Measurements from ENCODE around the gene CCDC85C.
A peak's percentile ranks its signal among the peaks of the same experiment; 100 is the strongest.

CCDC85C gene

GRCh38 chr14:99468836-99469592 lies 135.0 kb downstream of the CCDC85C start:
- Mint-ChIP-seq H3K27ac (peak overlapping the region; percentile 15), H3K4me1 (ENCODE audit: low read depth) (peaks cover 45% of the 10 kb centered on the region), H3K36me3 (ENCODE audit: low read depth) (peaks cover 27% of the 10 kb centered on the region), H3K9me3 (no peaks in the 10 kb centered on the region), H3K27me3 (no peaks in the 10 kb centered on the region), H3K4me3 (no peak overlapping the region)
- no peak for DNase-seq

GRCh38 chr14:99468081-99468480 lies 135.9 kb downstream of the CCDC85C start:
- H3K27ac Mint-ChIP-seq: peak overlapping the region; percentile 15
- H3K4me3 Mint-ChIP-seq: no peak overlapping the region
- peaks cover 37% of the 10 kb centered on the region for H3K4me1 Mint-ChIP-seq (ENCODE audit: low read depth)
- peaks cover 34% of the 10 kb centered on the region for H3K36me3 Mint-ChIP-seq (ENCODE audit: low read depth)
- H3K9me3 Mint-ChIP-seq: no peaks in the 10 kb centered on the region
- no peaks in the 10 kb centered on the region for H3K27me3 Mint-ChIP-seq
- no peak for DNase-seq

GRCh38 chr14:99467336-99468078 lies 136.5 kb downstream of the CCDC85C start:
- H3K27me3 Mint-ChIP-seq: no peaks in the 10 kb centered on the region
- no peak for DNase-seq
- peaks cover 38% of the 10 kb centered on the region for H3K36me3 Mint-ChIP-seq (ENCODE audit: low read depth)
- no peak overlapping the region for H3K27ac Mint-ChIP-seq
- no peaks in the 10 kb centered on the region for H3K9me3 Mint-ChIP-seq
- no peak overlapping the region for H3K4me3 Mint-ChIP-seq
- peaks cover 34% of the 10 kb centered on the region for H3K4me1 Mint-ChIP-seq (ENCODE audit: low read depth)

GRCh38 chr14:99466758-99467157 lies 137.2 kb downstream of the CCDC85C start:
- Mint-ChIP-seq H3K4me1 (ENCODE audit: low read depth) (peaks cover 31% of the 10 kb centered on the region), H3K4me3 (no peak overlapping the region), H3K9me3 (no peaks in the 10 kb centered on the region), H3K27ac (no peak overlapping the region), H3K36me3 (ENCODE audit: low read depth) (peaks cover 46% of the 10 kb centered on the region), H3K27me3 (no peaks in the 10 kb centered on the region)
- DNase-seq: no peak

- DNase-seq: no peak
- Mint-ChIP-seq H3K4me1 (ENCODE audit: low read depth) (peaks cover 24% of the 10 kb centered on the region), H3K9me3 (no peaks in the 10 kb centered on the region), H3K27me3 (no peaks in the 10 kb centered on the region), H3K27ac (no peak overlapping the region), H3K36me3 (ENCODE audit: low read depth) (peaks cover 61% of the 10 kb centered on the region), H3K4me3 (no peak overlapping the region)
Measured at GRCh38 chr14:99465288-99465687, 138.7 kb downstream of the CCDC85C start.

DNA sequence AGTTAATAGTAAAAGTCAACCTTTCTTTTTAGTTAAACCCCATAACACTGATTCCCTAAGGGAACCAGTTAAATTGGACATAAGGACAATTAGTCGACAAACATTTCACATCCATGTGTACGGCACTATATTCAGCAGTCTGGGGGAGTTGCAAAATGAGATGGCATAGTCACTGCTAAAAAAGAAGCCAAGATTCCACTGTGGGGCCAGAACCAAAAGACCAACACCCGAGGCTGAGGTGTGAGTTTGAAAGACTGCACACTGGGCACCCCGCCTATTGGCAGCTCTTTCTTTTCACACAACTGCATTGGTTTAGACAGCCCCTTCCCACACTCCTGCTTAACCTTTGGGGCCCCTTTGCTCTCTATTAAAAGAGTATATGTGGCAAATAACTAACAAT lies 140.0 kb downstream of the CCDC85C start:
- no peak overlapping the region for H3K27ac Mint-ChIP-seq
- DNase-seq: no peak
- H3K27me3 Mint-ChIP-seq: no peaks in the 10 kb centered on the region

DNA sequence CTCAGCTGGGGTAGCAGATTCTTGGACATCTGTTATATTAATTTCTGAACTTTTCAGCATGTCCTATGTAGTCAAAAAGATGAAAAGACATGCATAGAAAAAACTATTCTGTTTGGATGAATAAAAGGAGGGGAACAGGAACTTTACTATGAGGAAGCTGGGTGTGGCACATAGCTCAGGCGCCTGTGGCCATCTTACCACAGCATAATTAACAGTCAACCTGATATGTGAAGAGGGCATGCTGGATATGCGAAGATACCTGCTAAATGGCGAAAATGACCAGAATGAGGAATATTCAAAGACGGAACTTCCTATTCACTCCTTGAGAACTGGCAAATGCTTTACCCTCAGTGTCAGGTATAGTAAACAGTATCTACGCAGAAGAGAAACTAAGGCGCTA lies 141.8 kb downstream of the CCDC85C start:
- Mint-ChIP-seq H3K27ac (no peak overlapping the region), H3K9me3 (no peaks in the 10 kb centered on the region), H3K4me3 (no peak overlapping the region), H3K36me3 (ENCODE audit: low read depth) (peaks cover 85% of the 10 kb centered on the region), H3K4me1 (ENCODE audit: low read depth) (peaks cover 1% of the 10 kb centered on the region), H3K27me3 (no peaks in the 10 kb centered on the region)
- no peak for DNase-seq

More for the DNA sequence above, 140.0 kb downstream of the CCDC85C start:
- Mint-ChIP-seq H3K4me3 (no peak overlapping the region), H3K4me1 (ENCODE audit: low read depth) (peaks cover 16% of the 10 kb centered on the region), H3K36me3 (ENCODE audit: low read depth) (peaks cover 74% of the 10 kb centered on the region), H3K9me3 (no peaks in the 10 kb centered on the region)

- Mint-ChIP-seq H3K27me3 (no peaks in the 10 kb centered on the region), H3K9me3 (no peaks in the 10 kb centered on the region), H3K4me1 (ENCODE audit: low read depth) (peaks cover 1% of the 10 kb centered on the region), H3K36me3 (ENCODE audit: low read depth) (peaks cover 91% of the 10 kb centered on the region), H3K27ac (no peak overlapping the region), H3K4me3 (no peak overlapping the region)
- no peak for DNase-seq
Measured at GRCh38 chr14:99461411-99462085, 142.5 kb downstream of the CCDC85C start.

GRCh38 chr14:99460793-99461192 lies 143.2 kb downstream of the CCDC85C start:
- Mint-ChIP-seq H3K4me3 (no peak overlapping the region), H3K36me3 (ENCODE audit: low read depth) (peaks cover 90% of the 10 kb centered on the region), H3K9me3 (no peaks in the 10 kb centered on the region), H3K27me3 (no peaks in the 10 kb centered on the region), H3K4me1 (ENCODE audit: low read depth) (no peaks in the 10 kb centered on the region), H3K27ac (peak overlapping the region; percentile 2)
- no peak for DNase-seq

GRCh38 chr14:99459481-99460100 lies 144.4 kb downstream of the CCDC85C start:
- DNase-seq: no peak
- Mint-ChIP-seq H3K4me3 (no peak overlapping the region), H3K27ac (no peak overlapping the region), H3K36me3 (ENCODE audit: low read depth) (peaks cover 92% of the 10 kb centered on the region), H3K27me3 (no peaks in the 10 kb centered on the region), H3K9me3 (no peaks in the 10 kb centered on the region), H3K4me1 (ENCODE audit: low read depth) (no peaks in the 10 kb centered on the region)

DNA sequence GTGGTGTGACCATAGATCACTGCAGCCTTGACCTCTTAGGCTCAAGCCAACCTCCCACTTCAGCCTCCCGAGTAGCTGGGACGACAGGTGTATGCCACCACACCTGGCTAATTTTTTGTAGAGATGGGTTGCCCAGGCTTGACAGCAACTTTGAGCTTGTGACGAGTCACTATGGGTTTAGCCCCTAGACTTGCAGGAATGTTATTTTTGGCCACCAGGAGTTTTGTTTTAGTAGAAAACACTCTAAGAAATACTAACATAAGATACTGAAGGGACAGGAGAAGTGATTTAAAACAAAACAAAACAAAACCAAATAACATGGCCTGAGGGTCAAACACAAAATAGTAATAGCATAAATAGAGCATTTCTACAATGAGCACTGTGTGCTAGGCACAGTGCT lies 149.8 kb downstream of the CCDC85C start:
- no peak for DNase-seq
- no peaks in the 10 kb centered on the region for H3K4me1 Mint-ChIP-seq (ENCODE audit: low read depth)
- no peak overlapping the region for H3K27ac Mint-ChIP-seq
- H3K36me3 Mint-ChIP-seq (ENCODE audit: low read depth): peaks cover 92% of the 10 kb centered on the region
- no peak overlapping the region for H3K4me3 Mint-ChIP-seq
- H3K27me3 Mint-ChIP-seq: no peaks in the 10 kb centered on the region
- no peaks in the 10 kb centered on the region for H3K9me3 Mint-ChIP-seq

DNA sequence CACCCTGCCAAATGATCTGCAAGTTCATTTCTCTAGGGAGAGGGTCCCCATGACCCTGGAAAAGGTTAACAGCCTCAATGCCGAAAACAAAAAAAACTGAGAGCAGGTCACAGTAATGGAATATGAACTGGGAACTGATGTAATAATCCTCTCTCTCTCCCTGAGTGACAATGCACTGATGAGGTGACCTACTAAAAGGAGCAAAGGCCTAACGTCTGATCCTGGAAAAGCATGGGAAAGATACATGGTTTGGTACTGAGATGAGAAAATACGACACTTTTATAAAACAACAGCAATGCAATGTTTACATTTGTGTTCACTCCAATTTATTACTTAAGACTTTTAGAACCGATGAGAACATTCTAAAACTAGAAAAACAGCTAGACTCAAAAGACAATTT lies 151.0 kb downstream of the CCDC85C start:
- no peak for DNase-seq
- Mint-ChIP-seq H3K9me3 (no peaks in the 10 kb centered on the region), H3K27ac (no peak overlapping the region), H3K36me3 (ENCODE audit: low read depth) (peaks cover 93% of the 10 kb centered on the region), H3K27me3 (no peaks in the 10 kb centered on the region), H3K4me3 (no peak overlapping the region), H3K4me1 (ENCODE audit: low read depth) (no peaks in the 10 kb centered on the region)

DNA sequence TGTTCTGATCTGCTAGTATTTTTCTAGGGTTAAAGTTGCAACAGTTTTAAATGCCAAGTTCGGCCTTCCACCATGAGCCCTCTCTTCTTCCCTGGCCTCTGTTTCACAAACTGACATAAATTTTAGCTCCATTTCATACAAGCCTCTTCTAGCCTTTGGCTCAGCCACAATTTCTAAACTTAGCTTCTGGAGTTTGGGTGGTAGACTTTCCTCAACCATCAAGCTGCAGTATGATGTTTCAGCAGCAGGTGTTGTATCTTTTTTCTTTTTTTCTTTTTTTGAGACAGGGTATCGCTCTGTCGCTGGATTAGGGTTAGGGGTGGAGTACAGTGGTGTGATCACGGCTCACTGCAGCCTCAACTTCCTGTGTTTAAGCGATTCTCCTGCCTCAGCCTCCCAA lies 152.8 kb downstream of the CCDC85C start:
- peak overlapping the region; percentile 18 for H3K27ac Mint-ChIP-seq
- H3K4me3 Mint-ChIP-seq: no peak overlapping the region
- peaks cover 97% of the 10 kb centered on the region for H3K36me3 Mint-ChIP-seq (ENCODE audit: low read depth)
- DNase-seq: no peak
- H3K27me3 Mint-ChIP-seq: no peaks in the 10 kb centered on the region
- H3K9me3 Mint-ChIP-seq: no peaks in the 10 kb centered on the region
- no peaks in the 10 kb centered on the region for H3K4me1 Mint-ChIP-seq (ENCODE audit: low read depth)

DNA sequence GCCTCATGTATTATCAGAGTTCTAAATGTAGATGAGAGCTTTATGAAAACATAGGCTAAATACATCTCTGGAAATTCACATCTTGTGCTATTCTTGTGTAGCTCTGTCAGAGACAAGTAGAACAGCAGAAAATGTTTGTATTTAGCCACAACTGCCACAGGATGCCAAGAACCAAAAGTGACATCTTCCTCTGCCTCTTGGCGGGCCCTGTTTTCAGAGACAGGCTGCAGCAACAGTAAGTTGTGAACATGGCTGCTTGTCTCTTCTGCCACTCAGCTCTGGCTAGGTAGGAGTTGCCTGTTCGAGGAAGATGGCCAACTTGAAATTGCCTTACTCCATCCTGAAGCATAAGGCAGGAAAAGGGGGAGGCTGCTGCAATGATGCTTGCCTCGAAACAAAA lies 153.7 kb downstream of the CCDC85C start:
- no peak for DNase-seq
- Mint-ChIP-seq H3K4me3 (no peak overlapping the region), H3K36me3 (ENCODE audit: low read depth) (peaks cover 97% of the 10 kb centered on the region), H3K27ac (no peak overlapping the region), H3K9me3 (no peaks in the 10 kb centered on the region), H3K4me1 (ENCODE audit: low read depth) (no peaks in the 10 kb centered on the region), H3K27me3 (no peaks in the 10 kb centered on the region)
